Neural cell (in vitro differentiated cells): ENCODE results near the gene MANBA. TPM values are rescaled to one million over a fixed set of nuclear protein-coding genes. Genes with fewer than 3 reads are reported as not detected.

Experiments
- H2AFZ ChIP-seq: fragments of 200-600, 300-800 bp; sonication (generic), shearing (Covaris generic); 2 replicates; pipeline ENCODE4 v1.6.0; 2014; ENCODE audit warnings: low read depth, mild to moderate bottlenecking, antibody characterized with exemption, low read length, moderate library complexity
- H3F3A ChIP-seq: fragments of 200-600 bp; shearing (Covaris generic); 2 replicates; pipeline ENCODE4 v1.6.1; 2016; ENCODE audit warnings: mild to moderate bottlenecking, moderate library complexity, mixed read lengths, antibody characterized with exemption, low read length; ENCODE audit not compliant: insufficient read depth, poor library complexity, severe bottlenecking
- H3K27ac ChIP-seq: fragments of 200-600, 300-800 bp; sonication (generic), shearing (Covaris generic); 2 replicates; pipeline ENCODE4 v1.5.1; 2014; ENCODE audit warnings: mild to moderate bottlenecking, low read length, moderate library complexity
- H3K27me3 ChIP-seq: fragments of 300-800, 200-600 bp; sonication (generic), shearing (Covaris generic); 2 replicates; pipeline ENCODE4 v1.6.0; 2014; ENCODE audit warnings: mild to moderate bottlenecking, low read depth, low read length, moderate library complexity; ENCODE audit not compliant: insufficient read depth
- H3K36me3 ChIP-seq: fragments of 300-800, 200-600 bp; sonication (generic), shearing (Covaris generic); 2 replicates; pipeline ENCODE4 v1.5.1; 2014; ENCODE audit warnings: mild to moderate bottlenecking, antibody characterized with exemption, low read length, moderate library complexity; ENCODE audit not compliant: insufficient read depth
- H3K4me2 ChIP-seq: fragments of 300-800, 200-600 bp; sonication (generic), shearing (Covaris generic); 2 replicates; pipeline ENCODE4 v1.6.0; 2014; ENCODE audit warnings: mild to moderate bottlenecking, low read length
- H3K4me3 ChIP-seq: fragments of 300-800, 200-600 bp; sonication (generic), shearing (Covaris generic); 2 replicates; pipeline ENCODE4 v1.5.1; 2014; ENCODE audit warnings: mild to moderate bottlenecking, low read length, moderate library complexity
- H3K79me2 ChIP-seq: fragments of 200-600 bp; shearing (Covaris generic); replicated peaks from 2 replicates; pipeline ENCODE4 v1.6.0; 2014; ENCODE audit warnings: mild to moderate bottlenecking, low read length, moderate library complexity; ENCODE audit not compliant: insufficient read depth
- H3K9ac ChIP-seq: fragments of 300-800, 200-600 bp; sonication (generic), shearing (Covaris generic); 2 replicates; pipeline ENCODE4 v1.6.1; 2016; ENCODE audit warnings: mild to moderate bottlenecking, low read length, mixed read lengths
- H3K9me2 ChIP-seq: fragments of 200-600 bp; shearing (Covaris generic); 2 replicates; pipeline ENCODE4 v1.6.1; 2016; ENCODE audit warnings: mild to moderate bottlenecking, low read length, mixed read lengths; ENCODE audit not compliant: insufficient read depth
- H3K9me3 ChIP-seq: fragments of 200-600, 300-800 bp; sonication (generic), shearing (Covaris generic); 2 replicates; pipeline ENCODE4 v1.6.1; 2016; ENCODE audit warnings: mild to moderate bottlenecking, mixed run types, low read length, moderate library complexity, mixed read lengths
- H4K20me1 ChIP-seq: fragments of 200-600 bp; shearing (Covaris generic); 2 replicates; pipeline ENCODE4 v1.6.1; 2016; ENCODE audit warnings: mild to moderate bottlenecking, mixed run types; ENCODE audit not compliant: insufficient read depth
- EP300 ChIP-seq: fragments of 450-650 bp; conservative IDR thresholded peaks from 2 replicates; pipeline ENCODE4 v1.6.1; 2014; ENCODE audit warnings: antibody characterized with exemption, mild to moderate bottlenecking, moderate library complexity; ENCODE audit not compliant: poor library complexity, severe bottlenecking
- EZH2 ChIP-seq: fragments of 200-600, 300-800 bp; shearing (Covaris generic), sonication (generic); IDR thresholded peaks from 2 replicates; pipeline ENCODE4 v1.6.1; 2014; ENCODE audit warnings: antibody characterized with exemption, low read length, borderline replicate concordance, mild to moderate bottlenecking; ENCODE audit not compliant: insufficient read depth, poor library complexity, severe bottlenecking
- MXI1 ChIP-seq: fragments of 450-650 bp; conservative IDR thresholded peaks from 2 replicates; pipeline ENCODE4 v1.6.1; 2014; ENCODE audit warnings: antibody characterized with exemption, mild to moderate bottlenecking; ENCODE audit not compliant: poor library complexity, severe bottlenecking
- POLR2AphosphoS5 ChIP-seq: IDR thresholded peaks from 2 replicates; pipeline ENCODE4 v1.6.1; 2012
- RAD21 ChIP-seq: fragments of 450-650 bp; conservative IDR thresholded peaks from 2 replicates; pipeline ENCODE4 v1.6.1; 2014; ENCODE audit warnings: antibody characterized with exemption, mild to moderate bottlenecking, moderate library complexity
- SMC3 ChIP-seq: fragments of 450-650 bp; conservative IDR thresholded peaks from 2 replicates; pipeline ENCODE4 v1.6.1; 2014; ENCODE audit warnings: antibody characterized with exemption, mild to moderate bottlenecking, moderate library complexity; ENCODE audit not compliant: poor library complexity
- TAF1 ChIP-seq: IDR thresholded peaks from 2 replicates; pipeline ENCODE4 v1.6.1; 2012; ENCODE audit warnings: low read depth
- polyA plus RNA-seq: library from polyadenylated mRNA; depleted of rRNA; stranded (reverse); fragments of >200 nt; gene quantifications from 2 replicates; pipeline ENCODE4 v1.2.3, GENCODE V29; 2014
- TF ChIP-seq, protein P1 (sequence below): fragments of 450-650 bp; IDR thresholded peaks from 2 replicates; pipeline ENCODE4 v1.5.1; 2014; ENCODE audit warnings: antibody characterized with exemption, mild to moderate bottlenecking, moderate library complexity; ENCODE audit not compliant: poor library complexity, severe bottlenecking
- TF ChIP-seq, protein P2 (sequence below): IDR thresholded peaks from 2 replicates; pipeline ENCODE4 v1.6.1; 2012; ENCODE audit warnings: borderline replicate concordance

The MANBA gene
- polyA plus RNA-seq, 1 donor from 2014 or later = 43.8 TPM

DNA sequence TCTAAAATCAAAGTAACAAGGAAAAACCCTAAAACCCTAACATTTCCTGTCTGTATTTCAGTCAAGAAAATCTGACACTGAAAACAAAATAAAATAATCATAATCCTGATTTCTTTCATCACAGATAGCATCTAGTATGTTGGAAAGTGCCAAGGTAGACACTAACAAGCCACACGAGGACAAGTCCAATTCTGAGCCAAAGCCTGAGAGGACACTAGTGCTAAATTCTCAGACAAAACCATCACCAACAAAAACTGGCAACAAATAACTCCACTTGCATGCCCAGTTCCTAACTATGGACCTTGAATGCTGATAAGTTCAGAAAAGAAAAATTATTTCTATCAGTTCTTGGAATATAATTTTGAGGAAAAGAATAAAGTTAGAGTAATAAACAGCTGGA lies 113.7 kb downstream of the MANBA start:
- no peak for TF ChIP-seq RAD21
- no peak for TF ChIP-seq POLR2AphosphoS5
- TF ChIP-seq, protein P1, sequence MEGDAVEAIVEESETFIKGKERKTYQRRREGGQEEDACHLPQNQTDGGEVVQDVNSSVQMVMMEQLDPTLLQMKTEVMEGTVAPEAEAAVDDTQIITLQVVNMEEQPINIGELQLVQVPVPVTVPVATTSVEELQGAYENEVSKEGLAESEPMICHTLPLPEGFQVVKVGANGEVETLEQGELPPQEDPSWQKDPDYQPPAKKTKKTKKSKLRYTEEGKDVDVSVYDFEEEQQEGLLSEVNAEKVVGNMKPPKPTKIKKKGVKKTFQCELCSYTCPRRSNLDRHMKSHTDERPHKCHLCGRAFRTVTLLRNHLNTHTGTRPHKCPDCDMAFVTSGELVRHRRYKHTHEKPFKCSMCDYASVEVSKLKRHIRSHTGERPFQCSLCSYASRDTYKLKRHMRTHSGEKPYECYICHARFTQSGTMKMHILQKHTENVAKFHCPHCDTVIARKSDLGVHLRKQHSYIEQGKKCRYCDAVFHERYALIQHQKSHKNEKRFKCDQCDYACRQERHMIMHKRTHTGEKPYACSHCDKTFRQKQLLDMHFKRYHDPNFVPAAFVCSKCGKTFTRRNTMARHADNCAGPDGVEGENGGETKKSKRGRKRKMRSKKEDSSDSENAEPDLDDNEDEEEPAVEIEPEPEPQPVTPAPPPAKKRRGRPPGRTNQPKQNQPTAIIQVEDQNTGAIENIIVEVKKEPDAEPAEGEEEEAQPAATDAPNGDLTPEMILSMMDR = no peak
- no peak for TF ChIP-seq MXI1
- no peak for TF ChIP-seq SMC3
- TF ChIP-seq, protein P2, sequence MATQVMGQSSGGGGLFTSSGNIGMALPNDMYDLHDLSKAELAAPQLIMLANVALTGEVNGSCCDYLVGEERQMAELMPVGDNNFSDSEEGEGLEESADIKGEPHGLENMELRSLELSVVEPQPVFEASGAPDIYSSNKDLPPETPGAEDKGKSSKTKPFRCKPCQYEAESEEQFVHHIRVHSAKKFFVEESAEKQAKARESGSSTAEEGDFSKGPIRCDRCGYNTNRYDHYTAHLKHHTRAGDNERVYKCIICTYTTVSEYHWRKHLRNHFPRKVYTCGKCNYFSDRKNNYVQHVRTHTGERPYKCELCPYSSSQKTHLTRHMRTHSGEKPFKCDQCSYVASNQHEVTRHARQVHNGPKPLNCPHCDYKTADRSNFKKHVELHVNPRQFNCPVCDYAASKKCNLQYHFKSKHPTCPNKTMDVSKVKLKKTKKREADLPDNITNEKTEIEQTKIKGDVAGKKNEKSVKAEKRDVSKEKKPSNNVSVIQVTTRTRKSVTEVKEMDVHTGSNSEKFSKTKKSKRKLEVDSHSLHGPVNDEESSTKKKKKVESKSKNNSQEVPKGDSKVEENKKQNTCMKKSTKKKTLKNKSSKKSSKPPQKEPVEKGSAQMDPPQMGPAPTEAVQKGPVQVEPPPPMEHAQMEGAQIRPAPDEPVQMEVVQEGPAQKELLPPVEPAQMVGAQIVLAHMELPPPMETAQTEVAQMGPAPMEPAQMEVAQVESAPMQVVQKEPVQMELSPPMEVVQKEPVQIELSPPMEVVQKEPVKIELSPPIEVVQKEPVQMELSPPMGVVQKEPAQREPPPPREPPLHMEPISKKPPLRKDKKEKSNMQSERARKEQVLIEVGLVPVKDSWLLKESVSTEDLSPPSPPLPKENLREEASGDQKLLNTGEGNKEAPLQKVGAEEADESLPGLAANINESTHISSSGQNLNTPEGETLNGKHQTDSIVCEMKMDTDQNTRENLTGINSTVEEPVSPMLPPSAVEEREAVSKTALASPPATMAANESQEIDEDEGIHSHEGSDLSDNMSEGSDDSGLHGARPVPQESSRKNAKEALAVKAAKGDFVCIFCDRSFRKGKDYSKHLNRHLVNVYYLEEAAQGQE = no peak
- no peaks in the 10 kb centered on the region for H3F3A ChIP-seq
- H3K9me2 ChIP-seq = no peaks in the 10 kb centered on the region
- no peak overlapping the region for H2AFZ ChIP-seq
- H3K9me3 ChIP-seq = no peaks in the 10 kb centered on the region
- H4K20me1 ChIP-seq = no peaks in the 10 kb centered on the region
- no peak overlapping the region for H3K9ac ChIP-seq
- no peaks in the 10 kb centered on the region for H3K27me3 ChIP-seq
- no peaks in the 10 kb centered on the region for H3K79me2 ChIP-seq
- no peak overlapping the region for H3K4me2 ChIP-seq
- H3K36me3 ChIP-seq = no peaks in the 10 kb centered on the region
- no peak overlapping the region for H3K27ac ChIP-seq
- H3K4me3 ChIP-seq = no peak overlapping the region

DNA sequence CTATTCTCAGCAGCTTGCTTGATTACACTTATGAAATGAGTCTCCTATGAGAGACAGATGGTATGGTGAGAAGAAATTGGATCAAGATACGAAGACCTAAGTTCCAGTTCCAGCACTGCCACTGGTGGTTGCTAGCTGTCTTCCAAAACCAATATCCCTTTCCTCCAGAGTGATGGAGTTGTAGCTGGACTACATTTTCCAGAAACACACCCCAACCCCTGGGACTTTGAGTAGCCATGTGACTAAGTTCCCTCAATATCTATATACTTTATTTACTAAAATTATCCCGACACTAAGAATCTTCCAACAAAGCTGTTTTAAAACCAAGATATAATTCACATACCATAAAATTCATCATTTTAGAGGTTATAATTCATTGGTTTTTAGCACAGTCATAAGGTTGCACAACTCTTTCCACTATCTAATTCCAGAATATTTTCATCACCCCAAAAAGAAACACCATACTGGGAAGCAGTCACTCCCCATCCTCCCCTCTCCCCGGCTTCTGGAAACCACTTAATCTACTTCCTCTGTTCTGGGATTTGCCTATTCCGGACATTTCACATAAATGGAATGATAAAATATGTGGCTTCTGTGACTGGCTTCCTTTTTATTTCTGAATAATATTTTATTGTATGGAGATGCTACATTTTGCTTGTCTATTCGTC lies 118.0 kb downstream of the MANBA start:
- Histone ChIP-seq H3K27me3 (no peaks in the 10 kb centered on the region), H3K9me3 (no peaks in the 10 kb centered on the region), H3K4me2 (no peak overlapping the region), H3K36me3 (no peaks in the 10 kb centered on the region), H3F3A (no peaks in the 10 kb centered on the region), H3K9ac (no peak overlapping the region), H4K20me1 (no peaks in the 10 kb centered on the region), H3K4me3 (no peak overlapping the region), H3K27ac (no peak overlapping the region), H3K79me2 (no peaks in the 10 kb centered on the region), H3K9me2 (no peaks in the 10 kb centered on the region), H2AFZ (no peak overlapping the region)
- TF ChIP-seq TAF1 = no peak
- no peak for TF ChIP-seq POLR2AphosphoS5
- no peak for TF ChIP-seq SMC3
- TF ChIP-seq, protein P1 = no peak
- TF ChIP-seq, protein P2 = no peak
- TF ChIP-seq RAD21 = no peak
- no peak for TF ChIP-seq EZH2
- TF ChIP-seq EP300 = no peak
- TF ChIP-seq MXI1 = no peak
